Naive B cell (primary cell): ENCODE results near the gene ATRNL1. TPM values are rescaled to one million over a fixed set of nuclear protein-coding genes. Genes with fewer than 3 reads are reported as not detected.
"Not testable (repeated sequence)": the region's sequence is repeated elsewhere in the genome, so short reads cannot be mapped to it uniquely, and the experiment has no call there.

ENCODE experiments used
- ATAC-seq, 2 donors: fragments of 150-1000 bp; cut with Tn5 transposase; 2 replicates each; pipeline ENCODE4 v1.10.0; 2021; ENCODE audit warnings: low read depth in 2 of 2, mild to moderate bottlenecking in 2 of 2, moderate library complexity in 2 of 2
- DNase-seq: peaks from one replicate; pipeline ENCODE4 v3.0.0; 2022
- H3K27ac Mint-ChIP-seq, 6 donors: one replicate each; pipeline ENCODE4 v1.8.0; 2020 to 2022; ENCODE audit warnings: mild to moderate bottlenecking in 6 of 6, mixed read lengths in 6 of 6, moderate library complexity in 5 of 6, inconsistent platforms in 2 of 6
- H3K27me3 Mint-ChIP-seq, 3 donors: one replicate each; pipeline ENCODE4 v1.8.0; 2021 to 2022; ENCODE audit warnings: mixed read lengths in 3 of 3, mild to moderate bottlenecking in 1 of 3
- H3K36me3 Mint-ChIP-seq, 2 donors: one replicate each; pipeline ENCODE4 v1.8.0; 2020 to 2022; ENCODE audit warnings: mixed read lengths in 2 of 2, inconsistent platforms in 1 of 2, mild to moderate bottlenecking in 1 of 2
- H3K4me1 Mint-ChIP-seq, 3 donors: one replicate each; pipeline ENCODE4 v1.8.0; 2020 to 2022; ENCODE audit warnings: mixed read lengths in 3 of 3, inconsistent platforms in 1 of 3, mild to moderate bottlenecking in 1 of 3, moderate library complexity in 1 of 3
- H3K4me3 Mint-ChIP-seq, 8 donors: one replicate each; pipeline ENCODE4 v1.8.0; 2020 to 2022; ENCODE audit warnings: mild to moderate bottlenecking in 8 of 8, mixed read lengths in 8 of 8, moderate library complexity in 8 of 8, inconsistent platforms in 2 of 8
- H3K9me3 Mint-ChIP-seq, 7 donors: one replicate each; pipeline ENCODE4 v1.8.0; 2020 to 2022; ENCODE audit warnings: mixed read lengths in 7 of 7, mild to moderate bottlenecking in 5 of 7, inconsistent platforms in 2 of 7, moderate library complexity in 1 of 7
- polyA plus RNA-seq, 6 donors: library from polyadenylated mRNA; unstranded; fragments of 300-500 nt; fragmentation: Illumina TruSeq; gene quantifications; one replicate each; pipeline ENCODE4 v1.2.3, GENCODE V29; 2021; ENCODE audit warnings: low read depth in 6 of 6

ATRNL1 gene
- polyA plus RNA-seq, 6 donors from 2014 or later = 0.03 to 1.7 (median 0.49) TPM; not detected in 2

DNA sequence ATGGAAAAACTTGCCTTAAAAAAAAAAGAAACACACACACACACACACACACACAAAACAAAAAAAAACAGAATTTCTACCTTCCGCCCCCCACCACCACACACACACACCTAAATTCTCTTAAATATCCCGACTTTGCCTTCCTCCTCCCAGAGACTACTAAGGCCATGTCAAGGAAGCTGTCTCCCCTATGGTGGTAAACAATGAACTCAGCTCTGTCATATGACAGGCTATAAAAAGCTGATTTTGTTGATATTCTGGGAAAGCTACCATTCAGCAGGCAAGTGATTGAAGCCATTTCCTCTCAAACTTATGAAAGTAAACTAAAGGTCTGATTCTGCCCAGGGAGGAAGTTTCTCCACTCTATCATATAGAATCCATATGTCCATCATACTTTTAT lies 708.8 kb downstream of the ATRNL1 start:
- ATAC-seq = no peak
- Mint-ChIP-seq H3K9me3 (peaks cover 0 to 5% (median 1%) of the 10 kb centered on the region in 7 donors), H3K27me3 (peaks cover 8 to 15% (median 14%) of the 10 kb centered on the region in 3 donors)

DNA sequence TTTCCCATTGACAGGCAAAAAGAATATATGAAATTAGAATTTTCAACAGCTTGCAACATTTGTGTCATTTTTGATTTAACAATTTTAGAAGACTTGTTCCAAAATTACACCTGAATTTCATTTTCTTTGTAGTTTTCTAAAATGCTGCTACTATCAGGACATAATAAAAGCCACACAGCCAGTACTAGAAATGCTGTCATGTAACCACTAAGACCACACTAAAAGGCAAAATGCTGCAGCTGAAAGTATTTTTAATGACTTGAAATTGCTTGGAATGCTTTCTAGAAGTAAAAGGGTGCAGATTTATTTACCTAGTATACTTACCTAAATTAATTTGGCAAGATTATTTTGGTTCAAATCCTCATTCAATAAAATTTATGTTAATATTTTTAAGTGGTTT lies 709.7 kb downstream of the ATRNL1 start:
- H3K36me3 Mint-ChIP-seq = no peaks in the 10 kb centered on the region
- DNase-seq = no peak
- no peaks in the 10 kb centered on the region for H3K4me1 Mint-ChIP-seq
- H3K4me3 Mint-ChIP-seq = no peak overlapping the region
- H3K27me3 Mint-ChIP-seq = peaks cover 8 to 15% (median 14%) of the 10 kb centered on the region in 3 donors
- no peak for ATAC-seq
- no peak overlapping the region for H3K27ac Mint-ChIP-seq
- peaks cover 0 to 5% (median 1%) of the 10 kb centered on the region in 7 donors for H3K9me3 Mint-ChIP-seq

More for the DNA sequence above, 708.8 kb downstream of the ATRNL1 start:
- Mint-ChIP-seq H3K4me3 (no peak overlapping the region), H3K36me3 (no peaks in the 10 kb centered on the region), H3K4me1 (no peaks in the 10 kb centered on the region), H3K27ac (no peak overlapping the region)
- DNase-seq = no peak

- DNase-seq = no peak
- H3K9me3 Mint-ChIP-seq = peaks cover 0 to 2% (median 0%) of the 10 kb centered on the region in 7 donors
- H3K4me3 Mint-ChIP-seq = no peak overlapping the region
- H3K36me3 Mint-ChIP-seq = no peaks in the 10 kb centered on the region
- H3K27ac Mint-ChIP-seq = no peak overlapping the region
- no peaks in the 10 kb centered on the region for H3K27me3 Mint-ChIP-seq
- ATAC-seq = no peak
- no peaks in the 10 kb centered on the region for H3K4me1 Mint-ChIP-seq
Measured at GRCh38 chr10:115814542-115814941, 721.4 kb downstream of the ATRNL1 start.

DNA sequence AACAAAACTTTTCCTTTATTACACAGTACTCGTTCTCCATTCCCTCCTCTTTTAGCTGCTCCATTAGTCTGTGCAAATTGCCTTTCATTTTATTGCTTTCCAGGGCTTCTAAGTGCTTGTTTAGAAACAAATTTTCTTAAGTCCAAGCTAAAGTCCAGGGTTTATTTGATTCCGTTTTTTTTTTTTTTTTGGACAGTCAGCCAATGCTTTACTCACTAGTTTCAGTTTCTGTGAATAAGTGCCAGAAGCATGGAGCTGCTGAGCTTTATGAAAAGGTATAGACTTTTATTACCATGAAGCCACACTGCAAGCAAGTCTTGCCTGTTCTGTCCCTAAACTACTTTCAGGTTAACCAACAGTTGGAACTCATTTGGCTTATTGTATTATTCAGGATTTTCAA lies 724.8 kb downstream of the ATRNL1 start:
- no peak for DNase-seq
- no peaks in the 10 kb centered on the region for H3K27me3 Mint-ChIP-seq
- ATAC-seq = no peak
- H3K9me3 Mint-ChIP-seq = peaks cover 0 to 9% (median 2%) of the 10 kb centered on the region in 7 donors
- peak overlapping the region in 1 of 6 donors; percentile 6 for H3K27ac Mint-ChIP-seq
- no peaks in the 10 kb centered on the region for H3K36me3 Mint-ChIP-seq
- no peaks in the 10 kb centered on the region for H3K4me1 Mint-ChIP-seq
- H3K4me3 Mint-ChIP-seq = no peak overlapping the region

GRCh38 chr10:115826396-115826795 lies 733.2 kb downstream of the ATRNL1 start:
- Mint-ChIP-seq H3K4me3 (no peak overlapping the region), H3K9me3 (peaks cover 5 to 14% (median 9%) of the 10 kb centered on the region in 7 donors), H3K27me3 (no peaks in the 10 kb centered on the region), H3K27ac (no peak overlapping the region), H3K4me1 (no peaks in the 10 kb centered on the region), H3K36me3 (no peaks in the 10 kb centered on the region)
- ATAC-seq = no peak
- DNase-seq = no peak

DNA sequence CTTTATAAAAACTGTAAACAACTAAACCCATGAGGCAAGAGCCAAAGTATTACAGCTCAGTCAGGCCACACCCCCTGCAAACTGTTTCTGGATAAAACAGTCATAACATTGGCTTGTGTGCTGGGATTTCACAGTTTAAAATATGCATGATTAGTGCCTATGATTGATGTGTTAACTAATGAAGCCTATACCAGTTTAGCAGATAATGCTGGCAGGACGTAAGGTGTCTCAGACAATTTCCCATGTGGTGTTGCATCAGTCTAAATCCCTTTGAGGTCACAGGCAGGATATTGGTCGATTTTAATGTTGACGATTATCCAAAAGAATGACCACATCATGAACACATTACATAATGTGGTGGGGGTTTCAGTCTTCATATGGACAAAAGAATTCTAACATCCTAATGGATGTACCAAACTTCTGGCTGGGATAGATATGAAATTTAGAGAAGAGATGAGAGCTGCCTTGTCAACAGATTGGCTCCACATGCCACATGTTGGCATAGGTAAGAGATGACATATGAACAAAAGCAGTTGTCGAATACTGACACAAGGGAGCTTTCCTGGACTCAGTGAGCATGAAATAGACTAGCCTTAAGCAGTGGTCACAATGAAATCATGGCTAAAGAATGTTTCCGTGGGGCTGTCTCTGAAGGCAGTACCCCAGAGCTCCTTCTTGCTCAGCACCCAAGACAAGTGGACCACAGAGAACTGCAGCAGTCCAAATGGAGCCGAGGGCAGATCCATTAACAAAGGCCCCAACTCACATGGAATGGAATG lies 734.3 kb downstream of the ATRNL1 start:
- H3K9me3 Mint-ChIP-seq = peaks cover 4 to 9% (median 5%) of the 10 kb centered on the region in 7 donors
- no peaks in the 10 kb centered on the region for H3K4me1 Mint-ChIP-seq
- DNase-seq = no peak
- H3K36me3 Mint-ChIP-seq = no peaks in the 10 kb centered on the region
- no peak for ATAC-seq
- H3K4me3 Mint-ChIP-seq = no peak overlapping the region
- H3K27me3 Mint-ChIP-seq = no peaks in the 10 kb centered on the region
- H3K27ac Mint-ChIP-seq = no peak overlapping the region

DNA sequence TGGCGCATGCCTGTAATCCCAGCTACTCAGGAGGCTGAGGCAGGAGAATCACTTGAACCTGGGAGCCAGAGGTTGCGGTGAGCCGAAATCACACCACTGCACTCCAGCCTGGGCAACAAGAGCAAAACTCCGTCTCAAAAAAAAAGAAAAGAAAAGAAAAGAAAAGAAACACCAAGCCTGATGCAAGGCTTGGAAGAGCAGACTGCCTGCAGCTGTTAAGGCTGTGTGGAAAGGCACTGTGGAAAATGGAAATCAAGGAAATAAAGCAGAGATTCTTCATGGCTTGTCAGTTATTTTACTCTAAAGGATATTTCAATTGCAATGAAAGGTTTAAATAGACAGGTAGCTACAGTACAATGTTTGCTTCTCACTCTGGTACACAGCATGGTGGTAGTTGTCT lies 735.0 kb downstream of the ATRNL1 start:
- not testable (repeated sequence) for H3K36me3 Mint-ChIP-seq, H3K4me3 Mint-ChIP-seq, ATAC-seq, H3K27ac Mint-ChIP-seq, H3K9me3 Mint-ChIP-seq, H3K4me1 Mint-ChIP-seq, DNase-seq, H3K27me3 Mint-ChIP-seq

GRCh38 chr10:115829521-115830205 lies 736.5 kb downstream of the ATRNL1 start:
- no peaks in the 10 kb centered on the region for H3K27me3 Mint-ChIP-seq
- H3K9me3 Mint-ChIP-seq = peaks cover 0 to 7% (median 4%) of the 10 kb centered on the region in 7 donors
- no peak for DNase-seq
- H3K36me3 Mint-ChIP-seq = no peaks in the 10 kb centered on the region
- H3K4me3 Mint-ChIP-seq = no peak overlapping the region
- no peak for ATAC-seq
- no peak overlapping the region for H3K27ac Mint-ChIP-seq
- H3K4me1 Mint-ChIP-seq = no peaks in the 10 kb centered on the region

GRCh38 chr10:115830265-115830970 lies 737.3 kb downstream of the ATRNL1 start:
- peaks cover 0 to 4% (median 2%) of the 10 kb centered on the region in 7 donors for H3K9me3 Mint-ChIP-seq
- ATAC-seq (no peak), DNase-seq (no peak)
- no peak overlapping the region for H3K27ac Mint-ChIP-seq
- H3K27me3 Mint-ChIP-seq = no peaks in the 10 kb centered on the region
- H3K36me3 Mint-ChIP-seq = no peaks in the 10 kb centered on the region
- H3K4me3 Mint-ChIP-seq = no peak overlapping the region
- H3K4me1 Mint-ChIP-seq = no peaks in the 10 kb centered on the region

DNA sequence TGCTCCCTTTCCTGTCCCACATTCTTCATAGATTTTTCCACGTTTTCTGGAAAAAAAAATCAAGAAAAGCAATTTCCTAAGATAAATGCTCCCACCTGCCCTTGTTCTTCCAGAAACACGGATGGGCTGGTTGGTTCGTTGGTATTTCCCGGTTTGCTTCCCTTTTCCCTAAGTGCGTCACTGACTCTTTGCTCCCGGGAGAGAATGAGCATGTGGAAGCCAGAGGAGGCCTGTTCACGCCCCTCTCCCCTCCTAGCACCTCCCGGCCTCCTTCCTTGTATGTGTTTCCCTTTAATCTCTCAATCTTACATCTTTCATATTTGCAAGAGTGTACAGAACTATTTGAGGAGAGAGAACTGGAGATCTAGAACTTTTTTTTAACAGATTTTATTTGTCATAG lies 737.9 kb downstream of the ATRNL1 start:
- DNase-seq = no peak
- no peak for ATAC-seq
- H3K4me1 Mint-ChIP-seq = no peaks in the 10 kb centered on the region
- H3K27me3 Mint-ChIP-seq = no peaks in the 10 kb centered on the region
- no peak overlapping the region for H3K4me3 Mint-ChIP-seq
- no peaks in the 10 kb centered on the region for H3K36me3 Mint-ChIP-seq
- peaks cover 0 to 5% (median 0%) of the 10 kb centered on the region in 7 donors for H3K9me3 Mint-ChIP-seq
- H3K27ac Mint-ChIP-seq = no peak overlapping the region

DNA sequence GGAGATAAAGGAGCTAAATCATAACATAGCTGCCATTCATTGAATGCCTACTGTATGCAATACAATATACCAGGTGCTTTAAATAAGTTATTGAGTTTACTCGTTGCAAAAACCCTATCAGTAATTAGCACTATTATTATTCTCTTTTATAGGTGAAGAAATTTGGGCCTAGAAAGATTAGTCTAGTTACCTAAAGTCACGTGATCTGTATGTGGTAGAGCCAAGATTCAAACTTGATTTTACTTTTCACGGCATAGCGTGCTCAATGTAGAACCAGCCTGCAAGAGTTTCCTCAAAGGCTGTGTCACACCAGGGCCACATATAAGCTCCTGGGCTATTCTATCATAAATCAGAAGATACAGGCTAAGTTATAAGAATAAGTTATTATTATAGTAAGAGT lies 740.0 kb downstream of the ATRNL1 start:
- DNase-seq (no peak), ATAC-seq (no peak)
- no peak overlapping the region for H3K4me3 Mint-ChIP-seq
- H3K27me3 Mint-ChIP-seq = no peaks in the 10 kb centered on the region
- H3K4me1 Mint-ChIP-seq = no peaks in the 10 kb centered on the region
- H3K27ac Mint-ChIP-seq = no peak overlapping the region
- H3K9me3 Mint-ChIP-seq = peaks cover 0 to 5% (median 0%) of the 10 kb centered on the region in 7 donors
- H3K36me3 Mint-ChIP-seq = no peaks in the 10 kb centered on the region

DNA sequence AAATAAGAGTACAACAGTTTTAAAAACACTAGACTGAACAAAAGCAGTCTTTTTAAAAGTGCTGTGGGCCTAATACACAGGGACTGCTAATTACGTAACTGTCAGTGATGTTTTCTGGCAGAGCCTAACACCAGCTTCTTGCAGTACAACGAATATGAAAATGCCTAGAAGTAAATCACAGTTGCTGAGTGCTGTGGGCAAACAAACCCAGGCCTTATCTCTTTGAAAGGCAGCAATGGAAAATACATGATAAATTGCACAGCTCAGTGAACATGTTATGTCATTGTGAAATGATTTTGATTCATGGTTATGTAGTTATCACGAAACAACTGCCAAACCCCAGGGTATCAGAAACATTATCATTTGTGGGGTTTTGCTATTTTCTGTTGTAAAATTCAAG lies 751.4 kb downstream of the ATRNL1 start:
- Mint-ChIP-seq H3K4me3 (no peak overlapping the region), H3K36me3 (no peaks in the 10 kb centered on the region), H3K9me3 (no peaks in the 10 kb centered on the region), H3K4me1 (no peaks in the 10 kb centered on the region), H3K27ac (no peak overlapping the region), H3K27me3 (no peaks in the 10 kb centered on the region)
- ATAC-seq (no peak), DNase-seq (no peak)

DNA sequence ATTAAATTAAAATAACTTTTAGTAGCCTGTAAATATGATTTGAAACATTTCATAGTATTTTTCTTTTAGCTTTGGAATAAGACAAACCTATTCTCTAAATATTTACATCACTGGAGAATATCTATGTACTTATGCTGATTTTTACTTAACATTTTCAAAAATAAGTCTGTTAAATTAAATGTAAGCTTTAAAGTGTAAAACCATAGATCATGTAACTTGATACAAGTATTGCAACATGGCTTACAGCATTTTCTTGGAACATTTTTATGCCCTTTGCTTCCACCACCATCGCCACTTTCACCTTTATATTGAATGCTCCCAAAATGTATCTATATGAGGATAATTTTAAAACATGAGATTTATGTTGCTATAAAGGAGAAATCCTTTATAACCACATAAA lies 752.8 kb downstream of the ATRNL1 start:
- no peak for DNase-seq
- Mint-ChIP-seq H3K4me3 (no peak overlapping the region), H3K36me3 (no peaks in the 10 kb centered on the region), H3K27ac (no peak overlapping the region), H3K27me3 (no peaks in the 10 kb centered on the region), H3K4me1 (no peaks in the 10 kb centered on the region), H3K9me3 (no peaks in the 10 kb centered on the region)
- ATAC-seq = no peak

GRCh38 chr10:115846528-115846927 lies 753.4 kb downstream of the ATRNL1 start:
- Mint-ChIP-seq H3K27me3 (no peaks in the 10 kb centered on the region), H3K27ac (no peak overlapping the region), H3K9me3 (no peaks in the 10 kb centered on the region), H3K4me1 (no peaks in the 10 kb centered on the region), H3K4me3 (no peak overlapping the region), H3K36me3 (no peaks in the 10 kb centered on the region)
- ATAC-seq (no peak), DNase-seq (no peak)
